CD4-positive, alpha-beta T cell treated with Interleukin-6 for 4 hours (primary cell): ENCODE results near the gene SULT1A1.
"Not testable (repeated sequence)": the region's sequence is repeated elsewhere in the genome, so short reads cannot be mapped to it uniquely, and the experiment has no call there.

ENCODE experiments used
- DNase-seq: peaks from one replicate; pipeline ENCODE4 v3.0.0-alpha.2; 2020; ENCODE audit warnings: mixed read lengths

Gene SULT1A1

GRCh38 chr16:28609631-28610594, at the start of gene SULT1A1:
Gene SULT1A1 (minus strand): TSS chr16:28610044. CDS start chr16:28608855, 1,189 bp downstream.
- peak; percentile 20 for DNase-seq

DNA sequence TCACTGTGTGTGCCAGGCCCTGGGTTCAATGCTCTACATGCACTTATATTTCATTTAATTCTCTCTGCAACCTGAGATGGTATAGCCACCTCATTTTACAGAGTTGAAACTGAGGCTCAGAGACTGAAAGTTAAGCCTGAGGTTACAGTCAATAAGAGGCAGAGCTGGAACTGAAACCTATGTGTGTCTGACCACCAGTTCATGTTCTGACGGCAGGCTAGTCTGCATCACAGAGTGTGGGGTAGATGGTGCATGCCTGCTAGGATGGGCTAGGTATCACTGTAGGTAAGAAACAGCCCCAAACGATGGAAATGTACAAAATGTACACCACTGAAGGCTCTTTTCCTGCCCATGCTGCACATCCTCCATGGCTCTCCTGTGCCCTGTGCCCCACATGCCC, 30.1 kb upstream of the SULT1A1 start:
- not testable (repeated sequence) for DNase-seq

DNA sequence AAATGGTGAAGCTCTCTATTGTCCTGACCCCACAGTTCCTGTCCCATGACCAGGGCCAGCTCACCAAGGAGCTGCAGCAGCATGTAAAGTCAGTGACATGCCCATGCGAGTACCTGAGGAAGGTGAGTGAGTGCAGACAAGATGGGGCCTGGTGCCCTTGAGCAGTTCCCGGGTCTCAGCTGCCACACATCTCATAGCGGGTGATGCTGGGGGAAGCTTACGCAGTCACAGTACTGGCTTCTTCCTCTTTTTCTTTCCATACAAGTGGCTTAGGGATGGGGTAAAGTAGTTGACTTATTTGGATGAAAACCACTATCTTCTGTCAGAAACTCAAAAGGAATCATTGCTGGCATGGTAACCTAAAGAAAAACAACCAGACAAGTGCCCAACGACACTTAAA, 28.5 kb upstream of the SULT1A1 start:
- DNase-seq = not testable (repeated sequence)

- not testable (repeated sequence) for DNase-seq
These were observed 27.9 kb upstream of the SULT1A1 start, which contains the start of gene NPIPB8 for GRCh38 chr16:28637765-28638164. Gene NPIPB8 (plus strand): TSS chr16:28638065. CDS start chr16:28638361, 296 bp downstream.

DNA sequence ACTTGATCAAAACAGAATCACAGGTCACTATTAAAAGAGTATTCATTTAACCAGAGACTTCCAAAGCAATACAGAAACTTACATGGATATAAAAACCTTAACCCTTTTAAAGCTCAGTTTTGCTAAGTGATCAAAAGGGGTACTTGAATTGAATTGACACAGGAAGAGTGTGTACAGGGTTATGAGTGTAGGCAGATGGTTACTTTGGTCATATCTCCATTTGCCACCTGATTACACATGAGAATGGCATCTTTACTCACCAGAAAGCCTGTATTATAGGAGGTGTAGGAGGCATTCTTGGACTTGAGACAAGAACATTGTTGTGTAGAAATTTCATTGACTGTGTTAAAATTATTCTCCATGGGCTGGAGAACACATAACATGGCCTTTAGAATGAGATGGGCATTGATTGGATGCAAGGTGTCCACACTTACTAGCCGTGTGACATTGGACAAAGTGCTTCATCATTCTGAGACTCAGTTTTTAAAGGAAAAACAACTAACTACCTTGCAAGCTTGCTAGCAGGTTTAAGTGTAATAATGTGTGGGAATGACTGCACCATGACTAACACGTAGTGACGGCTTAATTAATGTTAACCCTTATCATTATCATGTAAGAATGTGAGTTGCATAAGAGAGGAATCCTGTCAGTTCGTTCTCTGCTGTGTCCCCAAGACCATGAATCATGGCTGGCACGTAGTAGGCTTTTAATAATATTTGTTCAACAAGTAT, 26.4 kb upstream of the SULT1A1 start:
- DNase-seq = not testable (repeated sequence)

DNA sequence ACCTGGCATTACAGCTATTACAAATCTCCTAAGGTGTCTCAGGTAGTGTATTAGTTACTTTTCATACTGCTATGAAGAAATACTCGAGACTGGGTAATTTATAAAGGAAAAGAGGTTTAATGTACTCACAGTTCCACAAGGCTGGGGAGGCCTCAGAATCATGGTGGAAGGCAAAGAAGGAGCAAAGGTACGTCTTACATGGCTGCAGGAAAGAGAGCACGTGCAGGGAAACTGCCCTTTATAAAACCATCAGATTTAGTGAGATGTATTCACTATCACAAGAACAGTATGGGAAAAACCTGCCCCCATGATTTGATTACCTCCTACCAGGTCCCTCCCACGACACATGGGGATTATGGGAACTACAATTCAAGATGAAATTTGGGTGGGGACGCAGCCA, 21.1 kb upstream of the SULT1A1 start:
- not testable (repeated sequence) for DNase-seq

- DNase-seq = peak; percentile 75
These were observed 13.4 kb upstream of the SULT1A1 start for GRCh38 chr16:28623172-28623711.

DNA sequence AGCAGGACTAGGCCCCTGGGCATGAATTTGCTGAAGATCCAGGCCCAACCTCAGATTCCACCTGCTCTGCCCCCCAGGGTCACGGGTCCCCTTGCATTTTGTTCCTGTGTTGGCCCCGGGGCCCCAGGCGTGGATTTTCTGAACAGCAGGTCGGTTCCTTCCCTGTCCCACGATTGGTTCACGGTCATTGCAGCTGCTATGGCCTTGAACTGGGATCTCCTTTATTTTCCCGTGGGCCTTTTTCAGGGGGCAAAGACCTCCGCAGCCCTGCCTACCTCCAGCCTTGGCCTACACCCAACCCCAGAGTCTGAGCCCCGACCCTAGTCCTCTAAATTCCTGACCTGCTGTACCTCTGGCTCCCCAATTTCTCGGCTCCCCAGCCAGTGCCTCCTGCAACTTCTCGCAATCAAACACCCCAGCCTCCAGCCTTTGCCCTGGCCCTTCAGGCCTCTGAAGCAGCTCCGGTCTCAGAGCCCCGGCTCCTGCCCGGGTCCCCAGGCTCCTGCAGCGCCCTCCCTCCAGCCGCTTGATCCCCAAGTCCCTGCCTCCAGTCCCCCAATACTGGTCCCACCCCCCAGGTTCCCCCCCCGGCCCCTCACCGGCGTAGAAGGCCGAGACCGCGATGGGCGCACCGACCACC, 12.8 kb upstream of the SULT1A1 start:
- DNase-seq = not testable (repeated sequence)

- DNase-seq = no peak
These were observed 11.8 kb upstream of the SULT1A1 start for GRCh38 chr16:28621481-28622155.

DNA sequence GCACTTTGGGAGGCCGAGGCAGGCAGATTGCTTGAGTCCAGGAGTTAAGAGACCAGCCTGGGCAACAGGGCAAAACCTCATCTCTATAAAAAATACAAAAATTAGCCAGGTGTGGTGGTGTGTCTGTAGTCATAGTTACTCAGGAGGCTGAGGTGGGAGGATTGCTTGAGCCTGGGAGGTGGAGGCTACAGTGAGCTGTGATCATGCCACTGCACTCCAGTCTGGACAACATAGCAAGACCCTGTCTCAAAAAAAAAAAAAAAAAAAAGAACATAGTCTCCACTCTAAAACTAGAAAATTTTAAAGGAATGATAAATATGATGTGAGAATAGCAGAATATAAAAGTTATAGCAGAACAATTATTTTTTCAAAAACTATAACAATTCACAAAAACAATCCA, 10.5 kb upstream of the SULT1A1 start:
- DNase-seq = not testable (repeated sequence)

DNA sequence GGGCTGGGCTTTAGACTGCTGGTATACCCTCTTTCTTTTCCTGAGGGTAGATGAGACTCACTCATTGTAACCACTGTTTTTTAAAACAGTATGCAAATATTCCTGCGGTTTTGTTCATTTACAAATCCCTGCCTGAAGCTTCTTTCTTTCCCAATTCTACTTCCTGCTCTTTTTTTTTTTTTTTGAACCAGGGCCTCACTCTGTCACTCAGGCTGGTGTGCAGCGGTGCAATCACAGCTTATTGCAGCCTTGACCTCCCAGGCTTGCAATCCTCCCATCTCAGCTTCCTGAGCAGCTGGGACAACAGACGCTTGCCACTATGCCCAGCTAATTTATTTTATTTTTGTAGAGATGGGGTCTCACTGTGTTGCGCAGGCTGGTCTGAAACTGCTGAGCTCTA, 8.0 kb upstream of the SULT1A1 start:
- DNase-seq = no peak

DNA sequence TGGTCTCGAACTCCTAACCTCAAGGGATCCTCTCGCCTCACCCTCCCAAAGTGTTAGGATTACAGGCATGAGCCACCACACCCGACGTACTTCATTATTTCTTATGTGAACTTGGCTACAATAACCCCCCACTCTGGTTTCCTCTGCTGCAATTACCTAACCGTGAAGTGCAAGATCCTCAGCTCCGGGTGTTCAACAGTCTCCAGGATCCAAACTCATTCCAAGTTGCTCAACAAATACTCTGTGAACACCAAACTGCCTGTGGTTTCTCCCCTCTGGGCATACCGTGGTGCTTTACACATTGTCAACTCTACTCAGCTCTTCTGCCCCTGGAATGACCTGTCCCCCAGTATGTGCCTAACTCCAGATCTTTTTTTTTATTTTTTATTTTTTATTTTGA, 6.8 kb upstream of the SULT1A1 start:
- DNase-seq = no peak

DNA sequence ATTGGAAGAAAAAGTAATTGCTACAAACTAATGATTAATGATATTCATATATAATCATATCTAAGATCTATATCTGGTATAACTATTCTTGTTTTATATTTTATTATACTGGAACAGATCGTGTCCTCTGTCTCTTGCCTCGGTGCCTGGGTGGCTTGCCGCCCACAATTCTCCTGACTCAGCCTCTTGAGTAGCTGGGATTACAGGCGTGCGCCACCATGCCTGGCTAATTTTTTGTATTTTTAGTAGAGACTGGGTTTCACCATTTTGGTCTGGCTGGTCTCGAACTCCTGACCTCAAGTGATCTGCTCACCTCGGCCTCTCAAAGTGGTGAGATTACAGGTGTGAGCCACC, 6.4 kb upstream of the SULT1A1 start:
- DNase-seq = not testable (repeated sequence)

- peak; percentile 19 for DNase-seq
These were observed 5.8 kb upstream of the SULT1A1 start for GRCh38 chr16:28615486-28616223.

- not testable (repeated sequence) for DNase-seq
These were observed 4.7 kb upstream of the SULT1A1 start for GRCh38 chr16:28614561-28614960.

DNA sequence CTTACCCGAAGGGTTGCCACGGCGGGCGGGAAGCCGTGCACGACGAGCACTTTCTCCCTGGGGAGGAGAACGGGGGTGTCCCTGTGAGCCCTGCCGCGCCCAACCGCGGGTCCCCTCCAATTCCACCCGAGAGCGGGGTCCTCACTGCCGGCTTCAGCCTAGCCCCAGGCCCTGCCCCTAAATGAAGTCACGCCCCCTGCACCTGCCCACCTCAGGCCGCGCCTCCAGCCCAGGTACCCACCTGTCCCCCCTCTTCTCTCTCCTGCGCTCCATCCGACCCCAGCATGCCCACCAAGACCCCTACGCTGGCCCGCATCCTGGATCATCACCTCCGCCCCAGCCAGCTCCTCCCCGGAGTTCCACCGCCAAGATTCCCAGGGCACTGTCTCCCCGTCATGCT, 4.1 kb upstream of the SULT1A1 start:
- not testable (repeated sequence) for DNase-seq

DNA sequence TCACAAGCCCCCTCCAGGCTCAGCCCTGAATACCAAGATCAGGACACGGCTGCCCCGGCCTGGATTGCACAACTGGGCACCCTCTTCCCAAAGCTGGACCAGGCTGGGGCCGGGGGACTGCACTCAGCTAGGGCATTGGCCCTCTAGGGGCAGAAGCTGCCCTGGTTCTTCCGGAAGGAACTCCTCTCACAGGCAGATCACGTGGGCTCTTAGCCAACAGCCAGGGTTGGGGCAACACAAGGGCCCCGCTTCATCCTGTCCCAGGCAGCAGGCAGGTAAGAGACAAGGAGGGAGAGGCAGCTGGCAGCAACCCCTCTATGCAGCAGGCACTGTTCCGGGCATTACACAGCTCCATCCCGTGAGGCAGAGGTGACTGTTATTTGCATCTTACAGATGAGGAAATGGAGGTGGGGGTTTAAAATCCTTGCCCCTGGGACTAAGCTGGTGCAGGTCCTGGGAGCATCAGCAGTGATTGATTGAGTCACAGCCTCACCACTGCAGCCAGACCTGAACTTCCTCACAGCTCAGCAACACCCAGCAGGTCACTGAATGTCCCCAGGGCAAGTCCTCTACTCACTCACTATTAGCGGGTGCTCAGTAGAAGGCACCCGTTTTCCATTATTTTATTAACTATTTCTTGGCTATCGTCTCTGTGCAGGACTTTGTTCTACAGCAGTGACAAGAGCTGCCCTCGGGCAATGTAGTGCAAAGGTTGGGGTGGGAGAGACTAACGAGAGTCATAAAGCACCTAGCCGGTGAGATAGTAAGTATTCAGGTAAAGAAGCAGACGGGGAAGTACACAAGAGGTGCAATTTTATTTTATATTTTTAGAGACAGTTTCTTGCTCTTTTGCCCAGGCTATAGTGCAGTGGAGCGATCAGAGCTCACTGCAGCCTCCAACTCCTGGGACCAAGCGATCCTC, 2.8 kb upstream of the SULT1A1 start:
- DNase-seq = not testable (repeated sequence)

- no peak for DNase-seq
These were observed 849 bp upstream of the SULT1A1 start for GRCh38 chr16:28610595-28611191.

- not testable (repeated sequence) for DNase-seq
These were observed 812 bp downstream of the SULT1A1 start for GRCh38 chr16:28608867-28609596.
